ENCODE results near the gene AP2A2.

DNA sequence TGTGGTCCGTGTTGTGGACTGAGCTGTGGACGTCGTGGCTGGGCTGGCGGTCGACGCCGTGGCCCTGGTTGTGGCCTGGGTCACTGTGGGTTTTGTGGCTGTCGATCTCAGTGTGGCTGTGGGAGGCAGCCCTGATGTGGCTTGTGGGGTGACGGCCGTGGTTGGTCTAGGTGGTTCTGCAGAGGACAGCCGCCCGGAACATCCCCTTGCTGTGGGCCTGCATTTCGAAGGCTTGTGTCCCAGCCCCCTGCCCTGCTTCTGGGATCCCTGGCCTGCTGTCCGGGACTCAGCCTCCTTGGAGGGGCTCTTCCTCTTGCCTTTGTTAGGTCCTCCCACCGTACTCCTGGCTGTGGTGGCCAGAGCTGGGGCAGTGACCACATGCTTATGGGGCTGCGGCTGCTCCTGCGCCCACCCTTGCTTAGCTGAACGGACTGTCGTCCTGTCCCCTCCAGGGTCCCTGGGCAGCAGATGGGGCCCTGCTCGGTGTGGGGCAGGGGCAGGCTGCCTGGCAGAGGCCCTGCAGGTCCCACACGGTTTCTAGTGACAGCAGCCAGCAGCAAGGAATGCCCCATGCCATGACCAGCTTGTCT is 93.7 kb downstream of the AP2A2 start:
- TF ChIP-seq, protein P1, sequence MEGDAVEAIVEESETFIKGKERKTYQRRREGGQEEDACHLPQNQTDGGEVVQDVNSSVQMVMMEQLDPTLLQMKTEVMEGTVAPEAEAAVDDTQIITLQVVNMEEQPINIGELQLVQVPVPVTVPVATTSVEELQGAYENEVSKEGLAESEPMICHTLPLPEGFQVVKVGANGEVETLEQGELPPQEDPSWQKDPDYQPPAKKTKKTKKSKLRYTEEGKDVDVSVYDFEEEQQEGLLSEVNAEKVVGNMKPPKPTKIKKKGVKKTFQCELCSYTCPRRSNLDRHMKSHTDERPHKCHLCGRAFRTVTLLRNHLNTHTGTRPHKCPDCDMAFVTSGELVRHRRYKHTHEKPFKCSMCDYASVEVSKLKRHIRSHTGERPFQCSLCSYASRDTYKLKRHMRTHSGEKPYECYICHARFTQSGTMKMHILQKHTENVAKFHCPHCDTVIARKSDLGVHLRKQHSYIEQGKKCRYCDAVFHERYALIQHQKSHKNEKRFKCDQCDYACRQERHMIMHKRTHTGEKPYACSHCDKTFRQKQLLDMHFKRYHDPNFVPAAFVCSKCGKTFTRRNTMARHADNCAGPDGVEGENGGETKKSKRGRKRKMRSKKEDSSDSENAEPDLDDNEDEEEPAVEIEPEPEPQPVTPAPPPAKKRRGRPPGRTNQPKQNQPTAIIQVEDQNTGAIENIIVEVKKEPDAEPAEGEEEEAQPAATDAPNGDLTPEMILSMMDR (IDR thresholded peaks at IDR 0.05) = no peak
- TF ChIP-seq EP300 (IDR thresholded peaks at IDR 0.05) (no peak), POLR2A (IDR thresholded peaks at IDR 0.05) (no peak), POLR2AphosphoS5 (IDR thresholded peaks at IDR 0.05) (no peak)
